ENCODE results near the gene EIF4EBP3. TPM values are rescaled to one million over a fixed set of nuclear protein-coding genes. Genes with fewer than 3 reads are reported as not detected.

EIF4EBP3 gene
- total RNA-seq, 4 donors from 2014 or later = 9.1 to 18.9 (median 15.6) TPM

- Histone ChIP-seq H3K36me3 (peaks cover 18 to 22% of the 10 kb centered on the region in 2 donors), H3K4me1 (peaks cover 23 to 30% of the 10 kb centered on the region in 2 donors), H3K9me3 (no peaks in the 10 kb centered on the region), H3K27ac (no peak overlapping the region), H3K27me3 (no peaks in the 10 kb centered on the region), H3K4me3 (replicated peaks in 1 of 3) (no peak overlapping the region)
- TF ChIP-seq POLR2A (IDR thresholded peaks at IDR 0.05) (no peak), CTCF (IDR thresholded peaks at IDR 0.05) (no peak)
- intact Hi-C loops (cut with DNase I) = loop anchor here (5.0 kb wide), 1 partner anchor 102 kb away; the partner anchor contains the start of genes IK and NDUFA2
- 94 to 98% methylated on average over 10 of the region's 10 CpGs for WGBS, 2 donors
- DNase-seq = no peak
These were observed 1.9 kb upstream of the EIF4EBP3 start for GRCh38 chr5:140545606-140546005.

- DNase-seq = no peak
- H3K36me3 ChIP-seq = peaks cover 16 to 19% of the 10 kb centered on the region in 2 donors
- intact Hi-C loops (cut with DNase I) = loop anchor here (5.0 kb wide), 1 partner anchor 100 kb away; the partner anchor contains the start of genes IK and NDUFA2
These were observed 483 bp upstream of the EIF4EBP3 start for GRCh38 chr5:140546851-140547507.

GRCh38 chr5:140548300-140548688 lies 832 bp downstream of the EIF4EBP3 start:
- no peaks in the 10 kb centered on the region for H3K9me3 ChIP-seq
- H3K27me3 ChIP-seq = no peaks in the 10 kb centered on the region
- peaks cover 12 to 17% of the 10 kb centered on the region in 2 donors for H3K36me3 ChIP-seq
- H3K4me3 ChIP-seq (replicated peaks in 1 of 3) = peak overlapping the region in 2 of 3 donors; percentile 0 to 55
- WGBS, 2 donors = 12 to 13% methylated on average over 1 to 5 of the region's 5 CpGs
- peak overlapping the region; percentile 80 to 99 (median 92) for H3K27ac ChIP-seq
- DNase-seq = no peak
- TF ChIP-seq CTCF (IDR thresholded peaks at IDR 0.05) (no peak), POLR2A (IDR thresholded peaks at IDR 0.05) (peak in 1 of 2 donors; percentile 6)
- peaks cover 23 to 30% of the 10 kb centered on the region in 2 donors for H3K4me1 ChIP-seq
- intact Hi-C loops (cut with DNase I) = loop anchor here (5.0 kb wide), 1 partner anchor 99 kb away; the partner anchor contains the start of genes IK and NDUFA2

More at GRCh38 chr5:140546851-140547507, 483 bp upstream of the EIF4EBP3 start:
- Histone ChIP-seq H3K27me3 (no peaks in the 10 kb centered on the region), H3K9me3 (no peaks in the 10 kb centered on the region), H3K27ac (peak overlapping the region; percentile 50 to 99 (median 80)), H3K4me1 (peaks cover 23 to 30% of the 10 kb centered on the region in 2 donors), H3K4me3 (replicated peaks in 1 of 3) (no peak overlapping the region)
- 43 to 53% methylated on average over 13 of the region's 13 CpGs for WGBS, 2 donors
- TF ChIP-seq POLR2A (IDR thresholded peaks at IDR 0.05) (no peak), CTCF (IDR thresholded peaks at IDR 0.05) (no peak)

GRCh38 chr5:140548791-140549190 lies 1.3 kb downstream of the EIF4EBP3 start:
- no peak for TF ChIP-seq CTCF (IDR thresholded peaks at IDR 0.05)
- TF ChIP-seq POLR2A (IDR thresholded peaks at IDR 0.05) = no peak
- no peak overlapping the region for H3K4me3 ChIP-seq (replicated peaks in 1 of 3)
- no peaks in the 10 kb centered on the region for H3K9me3 ChIP-seq
- peak overlapping the region; percentile 80 to 99 (median 92) for H3K27ac ChIP-seq
- intact Hi-C loops (cut with DNase I) = loop anchor here (5.0 kb wide), 1 partner anchor 99 kb away; the partner anchor contains the start of genes IK and NDUFA2
- H3K4me1 ChIP-seq = peaks cover 23 to 30% of the 10 kb centered on the region in 2 donors
- WGBS, 2 donors = 85 to 89% methylated on average over 7 of the region's 7 CpGs
- DNase-seq = no peak
- H3K36me3 ChIP-seq = peaks cover 12 to 21% of the 10 kb centered on the region in 2 donors
- H3K27me3 ChIP-seq = no peaks in the 10 kb centered on the region

Data from thyroid gland (tissue), 4 donors.